Subcutaneous abdominal adipose tissue (tissue), 5 donors: ENCODE measurements around the gene ABLIM1.
A peak's percentile ranks its signal among the peaks of the same experiment; 100 is the strongest.

Experiments
- H3K27ac ChIP-seq: one replicate; pipeline ENCODE4 v1.7.0; 2013; ENCODE audit warnings: low read depth, mild to moderate bottlenecking, inconsistent platforms, low read length, moderate library complexity
- H3K27me3 ChIP-seq, 5 donors: one replicate each; pipeline ENCODE4 v1.7.0; 2013; ENCODE audit warnings: low read length in 5 of 5, inconsistent platforms in 1 of 5; ENCODE audit not compliant: control insufficient read depth in 5 of 5, insufficient read depth in 4 of 5
- H3K36me3 ChIP-seq, 5 donors: one replicate each; pipeline ENCODE4 v1.7.0; 2013; ENCODE audit warnings: low read length in 5 of 5; ENCODE audit not compliant: control insufficient read depth in 5 of 5, insufficient read depth in 5 of 5
- H3K4me1 ChIP-seq, 5 donors: one replicate each; pipeline ENCODE4 v1.7.0; 2013; ENCODE audit warnings: low read length in 5 of 5, mild to moderate bottlenecking in 3 of 5, moderate library complexity in 1 of 5; ENCODE audit not compliant: control insufficient read depth in 5 of 5, insufficient read depth in 5 of 5
- H3K4me3 ChIP-seq, 5 donors: one replicate each; pipeline ENCODE4 v1.7.0; 2013; ENCODE audit warnings: low read length in 5 of 5, low read depth in 1 of 5
- H3K9ac ChIP-seq, 5 donors: one replicate each; pipeline ENCODE4 v1.7.0; 2013; ENCODE audit warnings: low read length in 5 of 5, mild to moderate bottlenecking in 4 of 5, moderate library complexity in 3 of 5
- H3K9me3 ChIP-seq, 5 donors: one replicate each; pipeline ENCODE4 v1.7.0; 2013; ENCODE audit warnings: low read length in 5 of 5; ENCODE audit not compliant: control insufficient read depth in 5 of 5
- donor health status: healthy.
- donor health status: healthy.
- donor health status: healthy.
- donor health status: healthy.
- donor health status: healthy.

Gene ABLIM1

GRCh38 chr10:114543456-114543855, 114.6 kb downstream of the ABLIM1 start:
- Histone ChIP-seq H3K27me3 (no peaks in the 10 kb centered on the region), H3K9ac (no peak overlapping the region), H3K4me1 (peaks cover 0 to 35% (median 3%) of the 10 kb centered on the region in 5 donors), H3K36me3 (peaks cover 3 to 33% (median 24%) of the 10 kb centered on the region in 5 donors), H3K9me3 (no peaks in the 10 kb centered on the region), H3K27ac (peak overlapping the region; percentile 30), H3K4me3 (no peak overlapping the region)

GRCh38 chr10:114542373-114542772, 115.7 kb downstream of the ABLIM1 start:
- Histone ChIP-seq H3K27ac (peak overlapping the region; percentile 30), H3K9me3 (no peaks in the 10 kb centered on the region), H3K27me3 (no peaks in the 10 kb centered on the region), H3K36me3 (peaks cover 3 to 33% (median 24%) of the 10 kb centered on the region in 5 donors), H3K4me3 (no peak overlapping the region), H3K4me1 (peaks cover 2 to 36% (median 9%) of the 10 kb centered on the region in 5 donors), H3K9ac (no peak overlapping the region)

DNA sequence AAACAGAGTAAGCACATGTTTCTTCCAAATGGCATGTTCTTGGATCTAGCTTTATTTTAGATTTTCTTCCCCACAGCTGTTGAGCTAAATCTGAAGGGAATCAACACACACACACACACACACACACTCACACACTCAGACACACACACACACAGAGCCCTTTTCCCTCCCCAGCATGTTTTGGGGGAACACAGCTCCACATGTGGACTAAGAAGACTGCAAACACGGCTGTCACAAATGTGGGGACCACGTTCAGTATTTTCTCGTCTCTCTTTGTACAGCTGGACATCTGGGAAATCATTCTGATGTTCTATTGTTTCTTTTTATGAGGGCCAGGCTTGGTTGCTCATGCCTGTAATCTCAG, 116.3 kb downstream of the ABLIM1 start:
- no peak overlapping the region for H3K9ac ChIP-seq
- H3K36me3 ChIP-seq, result peaks cover 0 to 35% (median 24%) of the 10 kb centered on the region in 5 donors
- peaks cover 2 to 31% (median 9%) of the 10 kb centered on the region in 5 donors for H3K4me1 ChIP-seq
- no peaks in the 10 kb centered on the region for H3K27me3 ChIP-seq
- peak overlapping the region; percentile 7 for H3K27ac ChIP-seq
- no peaks in the 10 kb centered on the region for H3K9me3 ChIP-seq
- H3K4me3 ChIP-seq, result no peak overlapping the region

GRCh38 chr10:114541081-114541796, 116.8 kb downstream of the ABLIM1 start:
- Histone ChIP-seq H3K4me3 (no peak overlapping the region), H3K27ac (peak overlapping the region; percentile 55), H3K9ac (no peak overlapping the region), H3K4me1 (peaks cover 2 to 31% (median 9%) of the 10 kb centered on the region in 5 donors), H3K9me3 (no peaks in the 10 kb centered on the region), H3K36me3 (peaks cover 0 to 34% (median 24%) of the 10 kb centered on the region in 5 donors), H3K27me3 (no peaks in the 10 kb centered on the region)

DNA sequence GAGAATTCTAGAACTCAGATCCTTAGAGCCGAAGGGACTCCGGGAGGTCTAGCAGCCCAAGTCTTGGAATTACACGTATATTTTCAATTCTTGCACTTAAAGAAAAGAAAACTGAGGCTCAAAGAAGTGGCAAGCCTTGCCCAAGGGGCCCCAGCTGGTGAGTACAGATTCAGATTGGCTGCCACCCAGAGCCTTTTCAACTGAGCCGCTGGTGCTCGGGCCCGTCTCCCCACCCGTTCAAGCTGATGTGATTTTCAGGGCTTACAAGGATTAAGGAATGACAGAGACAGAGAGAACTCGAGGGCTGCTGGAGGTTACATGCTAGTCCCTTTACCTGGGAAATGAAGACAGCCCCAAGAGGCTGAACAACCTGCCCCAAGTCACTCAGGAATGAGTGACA, 117.8 kb downstream of the ABLIM1 start:
- Histone ChIP-seq H3K4me1 (peaks cover 2 to 31% (median 9%) of the 10 kb centered on the region in 5 donors), H3K4me3 (no peak overlapping the region), H3K9me3 (no peaks in the 10 kb centered on the region), H3K27me3 (no peaks in the 10 kb centered on the region), H3K36me3 (peaks cover 0 to 33% (median 23%) of the 10 kb centered on the region in 5 donors), H3K27ac (no peak overlapping the region), H3K9ac (no peak overlapping the region)

- Histone ChIP-seq H3K27me3 (no peaks in the 10 kb centered on the region), H3K9ac (no peak overlapping the region), H3K27ac (no peak overlapping the region), H3K4me1 (peaks cover 2 to 31% (median 9%) of the 10 kb centered on the region in 5 donors), H3K9me3 (no peaks in the 10 kb centered on the region), H3K36me3 (peaks cover 4 to 28% (median 20%) of the 10 kb centered on the region in 5 donors), H3K4me3 (no peak overlapping the region)
These were observed 118.5 kb downstream of the ABLIM1 start for GRCh38 chr10:114539623-114540022.

DNA sequence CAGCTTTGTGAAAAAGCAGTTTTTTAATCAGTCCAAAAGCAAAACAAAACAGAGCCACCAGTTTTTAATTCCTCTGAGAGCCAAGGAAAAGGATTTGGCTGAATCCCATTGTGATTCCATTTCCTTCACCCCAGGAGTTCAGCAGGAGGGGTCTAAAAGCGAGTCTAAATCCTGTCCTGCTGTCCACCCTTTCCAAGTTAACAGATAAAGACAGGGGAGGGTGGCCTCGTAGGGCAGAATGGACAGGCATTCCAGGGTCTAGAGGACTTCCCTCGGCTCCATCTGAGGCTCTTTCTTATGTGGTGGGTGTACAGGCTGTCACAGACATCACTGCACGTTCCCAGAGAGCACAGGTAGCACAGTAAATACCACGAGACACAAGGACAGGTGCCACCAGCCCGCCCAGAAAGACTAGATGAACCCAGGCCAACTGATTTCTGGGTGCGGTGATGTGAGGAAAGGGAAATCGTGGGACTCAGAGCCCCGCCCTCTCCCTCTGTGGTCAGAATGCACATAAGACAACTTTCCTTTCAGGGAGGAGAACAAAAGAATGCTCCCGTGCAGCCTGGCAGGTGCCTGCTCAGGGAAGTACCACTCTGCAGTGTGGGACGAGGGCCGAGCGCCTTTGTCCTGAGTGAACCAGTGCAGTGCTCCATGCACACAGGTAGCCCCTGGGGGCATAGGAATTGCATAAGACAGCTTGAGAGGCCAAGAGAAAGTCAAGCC, 119.7 kb downstream of the ABLIM1 start:
- no peaks in the 10 kb centered on the region for H3K9me3 ChIP-seq
- peak overlapping the region in 1 of 5 donors; percentile 11 for H3K9ac ChIP-seq
- H3K36me3 ChIP-seq, result peaks cover 4 to 23% (median 15%) of the 10 kb centered on the region in 5 donors
- no peaks in the 10 kb centered on the region for H3K27me3 ChIP-seq
- H3K4me3 ChIP-seq, result no peak overlapping the region
- H3K4me1 ChIP-seq, result peaks cover 2 to 28% (median 9%) of the 10 kb centered on the region in 5 donors
- no peak overlapping the region for H3K27ac ChIP-seq

- Histone ChIP-seq H3K9ac (peak overlapping the region in 1 of 5 donors; percentile 11), H3K36me3 (peaks cover 4 to 22% (median 16%) of the 10 kb centered on the region in 5 donors), H3K4me3 (no peak overlapping the region), H3K27me3 (no peaks in the 10 kb centered on the region), H3K27ac (no peak overlapping the region), H3K4me1 (peaks cover 2 to 25% (median 9%) of the 10 kb centered on the region in 5 donors), H3K9me3 (no peaks in the 10 kb centered on the region)
These were observed 120.3 kb downstream of the ABLIM1 start for GRCh38 chr10:114537736-114538135.

- Histone ChIP-seq H3K36me3 (peaks cover 4 to 24% (median 15%) of the 10 kb centered on the region in 5 donors), H3K4me1 (peaks cover 2 to 14% (median 9%) of the 10 kb centered on the region in 5 donors), H3K9ac (no peak overlapping the region), H3K27ac (no peak overlapping the region), H3K4me3 (no peak overlapping the region), H3K9me3 (no peaks in the 10 kb centered on the region), H3K27me3 (no peaks in the 10 kb centered on the region)
These were observed 123.5 kb downstream of the ABLIM1 start for GRCh38 chr10:114534571-114534981.

GRCh38 chr10:114532226-114532625, 125.8 kb downstream of the ABLIM1 start:
- no peak overlapping the region for H3K27ac ChIP-seq
- no peak overlapping the region for H3K9ac ChIP-seq
- H3K4me1 ChIP-seq, result peaks cover 0 to 3% (median 2%) of the 10 kb centered on the region in 5 donors
- no peak overlapping the region for H3K4me3 ChIP-seq
- H3K36me3 ChIP-seq, result peaks cover 4 to 19% (median 15%) of the 10 kb centered on the region in 5 donors
- H3K9me3 ChIP-seq, result no peaks in the 10 kb centered on the region
- H3K27me3 ChIP-seq, result no peaks in the 10 kb centered on the region
